ENCODE results near the gene LRRN3.

Gene LRRN3

DNA sequence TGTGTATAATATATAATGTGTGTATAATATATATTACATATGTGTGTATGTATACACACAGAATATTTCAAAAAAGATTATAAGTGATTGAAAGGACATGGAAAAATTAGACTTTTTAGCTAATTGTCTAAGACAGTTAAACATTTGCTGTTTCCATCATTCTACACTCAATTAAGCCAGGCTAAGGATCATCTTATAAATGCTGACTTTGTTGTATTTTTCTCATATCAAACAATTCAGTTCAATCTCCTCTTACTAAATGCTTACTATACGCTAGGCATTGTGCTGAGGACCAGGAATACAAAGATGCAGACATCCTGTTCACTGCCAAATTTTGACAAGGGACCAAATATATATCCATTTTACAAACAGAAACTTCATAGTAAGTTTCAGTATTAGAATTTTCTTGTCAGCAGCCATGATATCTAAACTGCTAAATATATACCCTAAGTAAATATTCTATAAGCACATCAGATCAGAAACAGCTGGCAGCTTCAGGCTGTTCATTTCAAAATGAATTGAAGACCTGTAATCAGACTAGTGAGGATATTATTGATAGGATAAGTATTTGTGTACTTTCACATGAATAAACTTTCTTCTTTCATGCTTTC lies 10.3 kb upstream of the LRRN3 start:
- DNase-seq: no peak

GRCh38 chr7:111081546-111082267 lies 9.2 kb upstream of the LRRN3 start:
- DNase-seq: no peak

GRCh38 chr7:111082351-111082750 lies 8.6 kb upstream of the LRRN3 start:
- DNase-seq: no peak

- peak; percentile 57 for DNase-seq
These were observed 7.5 kb upstream of the LRRN3 start for GRCh38 chr7:111083413-111083812.

GRCh38 chr7:111085356-111085755 lies 5.6 kb upstream of the LRRN3 start:
- no peak for DNase-seq

- no peak for DNase-seq
These were observed 4.4 kb upstream of the LRRN3 start for GRCh38 chr7:111086532-111086931.

GRCh38 chr7:111088328-111088727 lies 2.6 kb upstream of the LRRN3 start:
- DNase-seq: no peak

GRCh38 chr7:111089822-111090426 lies 1.0 kb upstream of the LRRN3 start:
- DNase-seq: no peak

GRCh38 chr7:111091593-111092358 lies 849 bp downstream of the LRRN3 start:
- no peak for DNase-seq

- no peak for DNase-seq
These were observed 1.7 kb downstream of the LRRN3 start for GRCh38 chr7:111092406-111093236.

GRCh38 chr7:111093496-111093895 lies 2.6 kb downstream of the LRRN3 start:
- DNase-seq: no peak

DNA sequence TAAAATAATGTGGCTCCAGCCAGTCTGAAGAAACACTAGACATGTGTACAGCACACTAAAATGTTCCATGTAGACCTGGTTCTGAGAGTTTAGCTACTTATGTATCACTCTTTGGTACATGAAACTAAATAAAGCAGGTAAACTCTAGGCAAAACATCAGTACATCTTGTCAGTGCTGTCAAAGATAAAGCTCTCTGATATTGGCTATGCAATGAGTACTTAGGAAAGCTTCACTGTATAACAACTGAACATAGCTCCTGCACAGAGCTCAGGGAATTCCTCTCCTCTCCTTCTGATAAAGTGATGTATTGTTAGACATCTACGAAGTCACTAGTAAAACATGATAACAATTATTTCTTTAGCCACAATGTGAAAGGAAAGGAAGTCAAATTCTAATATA lies 3.5 kb downstream of the LRRN3 start:
- no peak for DNase-seq

DNA sequence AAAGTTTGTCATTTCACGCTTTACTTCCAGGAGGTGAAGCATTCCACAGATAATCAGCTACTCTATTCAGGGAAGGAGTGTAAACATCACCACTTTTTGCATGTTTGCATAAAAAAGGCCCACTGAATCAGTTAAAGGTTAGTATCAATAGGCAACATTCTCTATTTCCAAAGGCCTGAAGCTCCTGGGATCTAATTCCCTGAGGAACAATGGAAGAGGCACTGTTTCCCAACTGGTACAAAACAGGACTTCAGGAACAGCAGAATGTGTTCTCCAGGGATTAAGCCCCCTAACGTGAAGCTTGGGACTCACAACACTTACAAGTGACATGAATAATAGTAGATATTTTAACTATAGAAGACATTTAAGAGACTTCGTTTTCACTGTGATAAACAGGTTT lies 6.1 kb downstream of the LRRN3 start:
- no peak for DNase-seq

DNA sequence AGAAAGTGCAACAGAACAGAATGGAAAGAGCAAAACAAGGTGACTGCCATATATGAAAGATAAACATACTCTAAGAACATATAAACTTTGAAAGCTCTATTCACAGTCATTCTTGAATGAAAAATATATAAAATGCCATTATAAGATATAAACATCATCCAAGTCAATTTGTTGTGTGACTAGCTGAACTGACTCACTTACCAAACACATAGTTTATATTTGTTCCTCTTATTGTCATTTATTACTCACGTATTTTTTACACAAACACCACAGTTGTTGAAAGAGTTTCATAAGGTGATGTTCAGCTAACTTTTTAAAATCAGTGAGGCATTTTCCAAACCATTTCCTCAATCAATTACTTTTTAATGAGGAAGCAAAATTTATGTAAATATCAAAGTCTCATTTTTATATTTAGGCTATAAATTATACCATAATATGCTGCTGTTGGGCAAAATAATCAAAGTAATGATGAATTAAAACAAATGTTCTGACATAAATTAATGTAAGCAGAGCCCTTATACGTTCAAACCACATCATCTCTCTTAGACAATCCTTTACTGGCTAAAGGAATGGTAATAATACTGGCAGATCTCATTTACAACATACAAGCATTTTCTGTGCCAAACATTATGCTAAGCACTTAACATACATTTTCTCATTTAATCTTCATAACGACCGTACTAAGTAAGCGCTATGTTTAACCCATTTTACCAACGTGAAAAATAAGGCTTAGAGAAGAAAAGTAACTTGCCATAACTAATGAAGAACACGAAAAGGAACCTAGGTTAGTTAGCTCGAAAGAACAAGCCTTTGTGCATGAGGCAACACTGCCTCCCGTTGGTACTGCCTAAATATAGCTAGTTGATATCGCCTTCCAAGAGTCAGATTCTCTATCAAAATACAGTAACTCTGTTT lies 7.3 kb downstream of the LRRN3 start:
- DNase-seq: peak; percentile 75

DNA sequence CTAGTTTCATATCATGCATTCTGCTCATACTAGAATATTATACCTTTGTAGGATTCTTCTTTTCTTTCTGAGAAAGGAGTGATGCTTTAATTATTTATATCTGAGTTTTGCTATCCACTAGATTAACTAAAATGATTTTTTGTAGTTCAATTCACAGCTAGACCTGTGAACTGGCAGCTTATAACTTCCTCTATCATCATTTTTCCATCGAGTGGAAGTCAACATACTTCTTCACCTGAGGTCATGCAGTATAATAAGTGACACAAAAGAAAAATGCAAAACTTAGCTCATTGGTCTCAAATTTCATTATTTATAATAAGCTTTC lies 8.0 kb downstream of the LRRN3 start:
- DNase-seq: no peak

DNA sequence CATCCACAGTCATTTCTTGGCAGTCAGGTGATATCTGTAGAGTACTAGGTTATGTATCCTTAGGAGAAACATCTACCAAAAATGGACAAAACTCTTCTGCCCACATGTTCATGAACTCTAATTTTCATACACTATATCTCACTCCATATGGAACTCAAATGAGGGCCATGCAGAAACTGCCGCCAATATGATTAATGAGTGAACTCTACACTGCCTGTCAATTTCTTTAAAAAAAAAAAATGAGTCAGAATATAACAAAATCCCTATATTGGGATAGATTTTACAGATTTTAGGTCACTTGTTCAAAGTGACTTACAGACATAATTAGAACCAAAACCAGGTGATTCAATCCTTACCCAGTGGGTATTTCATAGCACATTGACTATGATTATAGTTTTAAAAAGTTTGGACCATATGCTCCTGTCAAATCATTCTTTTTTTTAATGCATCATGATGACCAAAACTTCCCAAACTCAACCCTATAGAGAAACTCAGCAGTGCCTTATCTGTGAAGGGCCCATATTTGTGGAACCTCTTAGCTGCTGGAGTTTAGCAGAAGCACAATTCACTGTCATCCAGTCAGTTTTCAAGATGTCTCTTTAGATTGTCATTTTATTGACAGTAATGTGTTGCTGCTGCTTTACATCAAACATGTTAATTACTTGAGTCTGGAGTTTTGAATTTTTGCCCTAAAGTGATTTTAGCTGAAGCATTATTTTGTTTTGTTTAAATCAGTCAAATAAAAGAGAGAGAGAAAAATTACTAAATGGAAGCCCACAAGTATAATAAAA lies 11.1 kb downstream of the LRRN3 start:
- no peak for DNase-seq

GRCh38 chr7:111103136-111103535 lies 12.2 kb downstream of the LRRN3 start:
- DNase-seq: no peak

- no peak for DNase-seq
These were observed 12.8 kb downstream of the LRRN3 start for GRCh38 chr7:111103678-111104274.

- no peak for DNase-seq
These were observed 13.8 kb downstream of the LRRN3 start for GRCh38 chr7:111104710-111105109.

DNA sequence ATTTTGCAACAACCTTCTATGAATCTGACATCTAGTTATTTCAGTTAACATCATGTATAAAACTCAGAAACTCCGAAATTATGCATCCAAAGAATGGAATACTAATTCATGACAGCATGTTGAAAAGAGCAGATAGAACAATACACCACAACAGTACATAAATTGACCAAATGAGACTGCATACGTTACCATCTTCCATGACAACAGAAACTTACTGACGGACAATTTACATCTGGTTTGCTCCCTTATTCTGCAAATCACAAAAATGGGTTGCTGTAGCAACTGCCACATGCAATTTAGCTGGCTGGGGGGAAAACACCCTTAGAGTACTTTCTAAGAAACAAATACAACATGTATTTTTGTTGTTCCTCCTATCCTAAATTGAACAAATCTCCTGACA lies 14.3 kb downstream of the LRRN3 start:
- DNase-seq: no peak
